ENCODE data around the gene GSTO2.

DNA sequence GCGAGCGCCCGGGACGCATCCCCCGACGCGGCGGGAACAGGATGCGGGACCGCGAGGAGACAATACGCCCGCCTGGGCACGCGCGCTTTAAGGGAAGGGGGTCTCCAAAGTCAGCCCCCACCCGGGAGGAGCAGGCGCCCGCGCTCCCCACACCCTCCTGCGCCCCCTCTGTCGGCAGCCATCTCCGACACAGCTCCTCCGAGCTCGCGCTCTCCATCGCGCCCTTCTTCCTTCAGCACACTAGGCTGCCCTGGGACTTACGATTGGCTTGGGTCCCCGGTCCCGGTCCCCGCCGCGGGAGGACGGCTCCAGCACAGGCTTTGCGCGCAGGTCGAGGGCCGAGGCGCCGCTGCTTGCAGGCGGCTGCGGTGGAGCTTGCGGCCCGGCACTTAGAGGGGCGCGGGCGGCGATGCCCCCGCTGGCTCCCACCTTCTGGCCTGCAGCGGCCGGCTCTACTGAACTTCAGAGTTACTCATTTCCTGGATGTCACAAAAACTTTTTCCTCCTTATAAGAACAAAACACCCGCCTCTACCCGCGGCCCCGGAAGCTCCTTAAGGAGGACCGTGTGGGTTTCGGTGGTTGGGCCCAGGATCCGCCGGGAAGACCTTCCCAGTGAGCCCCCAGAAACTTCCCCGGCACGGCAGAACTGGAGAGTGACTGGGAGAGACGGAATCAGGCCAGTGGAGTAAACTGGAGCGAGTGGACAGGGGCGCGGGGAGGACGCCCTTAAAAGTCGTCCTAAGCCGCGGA is 69.2 kb downstream of the GSTO2 start, which contains the start of gene ITPRIP:
- peak; percentile 45; the same call in 1 of the 2 replicates for TF ChIP-seq POLR2AphosphoS5 (IDR thresholded peaks at IDR 0.05; ENCODE audit: low read depth)
- no peak for TF ChIP-seq EZH2 (IDR thresholded peaks at IDR 0.05; ENCODE audit: low read depth, unreplicated experiment)
- TF ChIP-seq CREB1 (CRISPR knock-in tag; IDR thresholded peaks at IDR 0.05; ENCODE audit: low read depth), result no peak; the same call in 1 of the 2 replicates
- TF ChIP-seq, protein P1, sequence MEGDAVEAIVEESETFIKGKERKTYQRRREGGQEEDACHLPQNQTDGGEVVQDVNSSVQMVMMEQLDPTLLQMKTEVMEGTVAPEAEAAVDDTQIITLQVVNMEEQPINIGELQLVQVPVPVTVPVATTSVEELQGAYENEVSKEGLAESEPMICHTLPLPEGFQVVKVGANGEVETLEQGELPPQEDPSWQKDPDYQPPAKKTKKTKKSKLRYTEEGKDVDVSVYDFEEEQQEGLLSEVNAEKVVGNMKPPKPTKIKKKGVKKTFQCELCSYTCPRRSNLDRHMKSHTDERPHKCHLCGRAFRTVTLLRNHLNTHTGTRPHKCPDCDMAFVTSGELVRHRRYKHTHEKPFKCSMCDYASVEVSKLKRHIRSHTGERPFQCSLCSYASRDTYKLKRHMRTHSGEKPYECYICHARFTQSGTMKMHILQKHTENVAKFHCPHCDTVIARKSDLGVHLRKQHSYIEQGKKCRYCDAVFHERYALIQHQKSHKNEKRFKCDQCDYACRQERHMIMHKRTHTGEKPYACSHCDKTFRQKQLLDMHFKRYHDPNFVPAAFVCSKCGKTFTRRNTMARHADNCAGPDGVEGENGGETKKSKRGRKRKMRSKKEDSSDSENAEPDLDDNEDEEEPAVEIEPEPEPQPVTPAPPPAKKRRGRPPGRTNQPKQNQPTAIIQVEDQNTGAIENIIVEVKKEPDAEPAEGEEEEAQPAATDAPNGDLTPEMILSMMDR (conservative IDR thresholded peaks at IDR 0.05; ENCODE audit: low read depth in 2 of 2), result peak in 1 of 2 experiments; percentile 22; a peak in 3 of 4 replicates
- TF ChIP-seq, protein P2, sequence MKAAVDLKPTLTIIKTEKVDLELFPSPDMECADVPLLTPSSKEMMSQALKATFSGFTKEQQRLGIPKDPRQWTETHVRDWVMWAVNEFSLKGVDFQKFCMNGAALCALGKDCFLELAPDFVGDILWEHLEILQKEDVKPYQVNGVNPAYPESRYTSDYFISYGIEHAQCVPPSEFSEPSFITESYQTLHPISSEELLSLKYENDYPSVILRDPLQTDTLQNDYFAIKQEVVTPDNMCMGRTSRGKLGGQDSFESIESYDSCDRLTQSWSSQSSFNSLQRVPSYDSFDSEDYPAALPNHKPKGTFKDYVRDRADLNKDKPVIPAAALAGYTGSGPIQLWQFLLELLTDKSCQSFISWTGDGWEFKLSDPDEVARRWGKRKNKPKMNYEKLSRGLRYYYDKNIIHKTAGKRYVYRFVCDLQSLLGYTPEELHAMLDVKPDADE (IDR thresholded peaks at IDR 0.05), result no peak
- TF ChIP-seq, protein P3, sequence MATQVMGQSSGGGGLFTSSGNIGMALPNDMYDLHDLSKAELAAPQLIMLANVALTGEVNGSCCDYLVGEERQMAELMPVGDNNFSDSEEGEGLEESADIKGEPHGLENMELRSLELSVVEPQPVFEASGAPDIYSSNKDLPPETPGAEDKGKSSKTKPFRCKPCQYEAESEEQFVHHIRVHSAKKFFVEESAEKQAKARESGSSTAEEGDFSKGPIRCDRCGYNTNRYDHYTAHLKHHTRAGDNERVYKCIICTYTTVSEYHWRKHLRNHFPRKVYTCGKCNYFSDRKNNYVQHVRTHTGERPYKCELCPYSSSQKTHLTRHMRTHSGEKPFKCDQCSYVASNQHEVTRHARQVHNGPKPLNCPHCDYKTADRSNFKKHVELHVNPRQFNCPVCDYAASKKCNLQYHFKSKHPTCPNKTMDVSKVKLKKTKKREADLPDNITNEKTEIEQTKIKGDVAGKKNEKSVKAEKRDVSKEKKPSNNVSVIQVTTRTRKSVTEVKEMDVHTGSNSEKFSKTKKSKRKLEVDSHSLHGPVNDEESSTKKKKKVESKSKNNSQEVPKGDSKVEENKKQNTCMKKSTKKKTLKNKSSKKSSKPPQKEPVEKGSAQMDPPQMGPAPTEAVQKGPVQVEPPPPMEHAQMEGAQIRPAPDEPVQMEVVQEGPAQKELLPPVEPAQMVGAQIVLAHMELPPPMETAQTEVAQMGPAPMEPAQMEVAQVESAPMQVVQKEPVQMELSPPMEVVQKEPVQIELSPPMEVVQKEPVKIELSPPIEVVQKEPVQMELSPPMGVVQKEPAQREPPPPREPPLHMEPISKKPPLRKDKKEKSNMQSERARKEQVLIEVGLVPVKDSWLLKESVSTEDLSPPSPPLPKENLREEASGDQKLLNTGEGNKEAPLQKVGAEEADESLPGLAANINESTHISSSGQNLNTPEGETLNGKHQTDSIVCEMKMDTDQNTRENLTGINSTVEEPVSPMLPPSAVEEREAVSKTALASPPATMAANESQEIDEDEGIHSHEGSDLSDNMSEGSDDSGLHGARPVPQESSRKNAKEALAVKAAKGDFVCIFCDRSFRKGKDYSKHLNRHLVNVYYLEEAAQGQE (IDR thresholded peaks at IDR 0.05; ENCODE audit: unreplicated experiment), result no peak
- no peak for TF ChIP-seq EZH2phosphoT487 (IDR thresholded peaks at IDR 0.05; ENCODE audit: unreplicated experiment)
- no peak for TF ChIP-seq JUNB (IDR thresholded peaks at IDR 0.05; ENCODE audit: unreplicated experiment)
- TF ChIP-seq NANOG (IDR thresholded peaks at IDR 0.05; ENCODE audit: borderline replicate concordance), result no peak
- no peak for TF ChIP-seq STAT1 (IDR thresholded peaks at IDR 0.05; ENCODE audit: unreplicated experiment)
- TF ChIP-seq ZNF114 (CRISPR knock-in tag; IDR thresholded peaks at IDR 0.05), result no peak
- no peak for TF ChIP-seq ZNF331 (CRISPR knock-in tag; IDR thresholded peaks at IDR 0.05; ENCODE audit: low read depth)
- TF ChIP-seq, protein P4, sequence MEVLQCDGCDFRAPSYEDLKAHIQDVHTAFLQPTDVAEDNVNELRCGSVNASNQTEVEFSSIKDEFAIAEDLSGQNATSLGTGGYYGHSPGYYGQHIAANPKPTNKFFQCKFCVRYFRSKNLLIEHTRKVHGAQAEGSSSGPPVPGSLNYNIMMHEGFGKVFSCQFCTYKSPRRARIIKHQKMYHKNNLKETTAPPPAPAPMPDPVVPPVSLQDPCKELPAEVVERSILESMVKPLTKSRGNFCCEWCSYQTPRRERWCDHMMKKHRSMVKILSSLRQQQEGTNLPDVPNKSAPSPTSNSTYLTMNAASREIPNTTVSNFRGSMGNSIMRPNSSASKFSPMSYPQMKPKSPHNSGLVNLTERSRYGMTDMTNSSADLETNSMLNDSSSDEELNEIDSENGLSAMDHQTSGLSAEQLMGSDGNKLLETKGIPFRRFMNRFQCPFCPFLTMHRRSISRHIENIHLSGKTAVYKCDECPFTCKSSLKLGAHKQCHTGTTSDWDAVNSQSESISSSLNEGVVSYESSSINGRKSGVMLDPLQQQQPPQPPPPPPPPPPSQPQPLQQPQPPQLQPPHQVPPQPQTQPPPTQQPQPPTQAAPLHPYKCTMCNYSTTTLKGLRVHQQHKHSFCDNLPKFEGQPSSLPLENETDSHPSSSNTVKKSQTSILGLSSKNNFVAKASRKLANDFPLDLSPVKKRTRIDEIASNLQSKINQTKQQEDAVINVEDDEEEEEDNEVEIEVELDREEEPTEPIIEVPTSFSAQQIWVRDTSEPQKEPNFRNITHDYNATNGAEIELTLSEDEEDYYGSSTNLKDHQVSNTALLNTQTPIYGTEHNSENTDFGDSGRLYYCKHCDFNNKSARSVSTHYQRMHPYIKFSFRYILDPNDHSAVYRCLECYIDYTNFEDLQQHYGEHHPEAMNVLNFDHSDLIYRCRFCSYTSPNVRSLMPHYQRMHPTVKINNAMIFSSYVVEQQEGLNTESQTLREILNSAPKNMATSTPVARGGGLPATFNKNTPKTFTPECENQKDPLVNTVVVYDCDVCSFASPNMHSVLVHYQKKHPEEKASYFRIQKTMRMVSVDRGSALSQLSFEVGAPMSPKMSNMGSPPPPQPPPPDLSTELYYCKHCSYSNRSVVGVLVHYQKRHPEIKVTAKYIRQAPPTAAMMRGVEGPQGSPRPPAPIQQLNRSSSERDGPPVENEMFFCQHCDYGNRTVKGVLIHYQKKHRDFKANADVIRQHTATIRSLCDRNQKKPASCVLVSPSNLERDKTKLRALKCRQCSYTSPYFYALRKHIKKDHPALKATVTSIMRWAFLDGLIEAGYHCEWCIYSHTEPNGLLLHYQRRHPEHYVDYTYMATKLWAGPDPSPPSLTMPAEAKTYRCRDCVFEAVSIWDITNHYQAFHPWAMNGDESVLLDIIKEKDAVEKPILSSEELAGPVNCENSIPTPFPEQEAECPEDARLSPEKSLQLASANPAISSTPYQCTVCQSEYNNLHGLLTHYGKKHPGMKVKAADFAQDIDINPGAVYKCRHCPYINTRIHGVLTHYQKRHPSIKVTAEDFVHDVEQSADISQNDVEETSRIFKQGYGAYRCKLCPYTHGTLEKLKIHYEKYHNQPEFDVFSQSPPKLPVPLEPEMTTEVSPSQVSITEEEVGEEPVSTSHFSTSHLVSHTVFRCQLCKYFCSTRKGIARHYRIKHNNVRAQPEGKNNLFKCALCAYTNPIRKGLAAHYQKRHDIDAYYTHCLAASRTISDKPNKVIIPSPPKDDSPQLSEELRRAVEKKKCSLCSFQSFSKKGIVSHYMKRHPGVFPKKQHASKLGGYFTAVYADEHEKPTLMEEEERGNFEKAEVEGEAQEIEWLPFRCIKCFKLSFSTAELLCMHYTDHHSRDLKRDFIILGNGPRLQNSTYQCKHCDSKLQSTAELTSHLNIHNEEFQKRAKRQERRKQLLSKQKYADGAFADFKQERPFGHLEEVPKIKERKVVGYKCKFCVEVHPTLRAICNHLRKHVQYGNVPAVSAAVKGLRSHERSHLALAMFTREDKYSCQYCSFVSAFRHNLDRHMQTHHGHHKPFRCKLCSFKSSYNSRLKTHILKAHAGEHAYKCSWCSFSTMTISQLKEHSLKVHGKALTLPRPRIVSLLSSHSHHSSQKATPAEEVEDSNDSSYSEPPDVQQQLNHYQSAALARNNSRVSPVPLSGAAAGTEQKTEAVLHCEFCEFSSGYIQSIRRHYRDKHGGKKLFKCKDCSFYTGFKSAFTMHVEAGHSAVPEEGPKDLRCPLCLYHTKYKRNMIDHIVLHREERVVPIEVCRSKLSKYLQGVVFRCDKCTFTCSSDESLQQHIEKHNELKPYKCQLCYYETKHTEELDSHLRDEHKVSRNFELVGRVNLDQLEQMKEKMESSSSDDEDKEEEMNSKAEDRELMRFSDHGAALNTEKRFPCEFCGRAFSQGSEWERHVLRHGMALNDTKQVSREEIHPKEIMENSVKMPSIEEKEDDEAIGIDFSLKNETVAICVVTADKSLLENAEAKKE (CRISPR knock-in tag; IDR thresholded peaks at IDR 0.05), result no peak
